Psoas muscle (tissue), 8 donors: Measurements from ENCODE around the gene CPT2. TPM values are rescaled to one million over a fixed set of nuclear protein-coding genes. Genes with fewer than 3 reads are reported as not detected.

ENCODE experiments used
- ATAC-seq, 4 donors: fragments of 200-7000 bp; cut with Tn5 transposase; one replicate each; pipeline ENCODE4 v1.9.1; 2020; ENCODE audit warnings: moderate library complexity in 3 of 4, mild to moderate bottlenecking in 2 of 4
- DNase-seq, 2 donors: peaks; one replicate each; pipeline ENCODE4 v3.0.0-alpha.2; 2020
- H3K27ac ChIP-seq: fragments of 200-600 bp; one replicate; pipeline ENCODE4 v1.8.0; 2022
- H3K27me3 ChIP-seq, 3 donors: fragments of 200-600 bp in 1 of 3; one replicate each; pipeline versions ENCODE4 v1.6.1 to v1.8.0; 2013 to 2022; ENCODE audit warnings: low read length in 2 of 3, mild to moderate bottlenecking in 2 of 3, moderate library complexity in 1 of 3; ENCODE audit not compliant: insufficient read depth in 3 of 3
- H3K36me3 ChIP-seq, 2 donors: fragments of 200-600 bp in 1 of 2; one replicate each; pipeline versions ENCODE4 v1.6.1 to v1.8.0; 2013 to 2022; ENCODE audit warnings: low read depth in 1 of 2, mild to moderate bottlenecking in 1 of 2, moderate library complexity in 1 of 2; ENCODE audit not compliant: insufficient read depth in 1 of 2
- H3K4me1 ChIP-seq: fragments of 200-600 bp; one replicate; pipeline ENCODE4 v1.8.0; 2022
- H3K4me3 ChIP-seq: fragments of 200-600 bp; one replicate; pipeline ENCODE4 v1.8.0; 2022; ENCODE audit warnings: mild to moderate bottlenecking
- H3K9me3 ChIP-seq: fragments of 200-600 bp; one replicate; pipeline ENCODE4 v1.8.0; 2022
- CTCF ChIP-seq: fragments of 200-600 bp; IDR thresholded peaks from one replicate; pipeline ENCODE4 v1.8.0; 2022; ENCODE audit warnings: antibody characterized with exemption
- WGBS, 3 donors: extraction: QIAGEN DNeasy Blood & Tissue Kit; methylation state at CpG; one replicate each; pipeline versions ENCODE4 v1.1.6 to v1.1.7; 2013; 5-methylcytosine and 5-hydroxymethylcytosine counted together
- intact Hi-C, 2 donors: fragments of 100-400 bp; cut with DNase I; formaldehyde crosslinking; loops; one replicate each; pipeline versions ENCODE4 v1.11.0 to v1.14.2; 2022
- polyA plus RNA-seq, 3 donors: library from polyadenylated mRNA; stranded (reverse); fragments of 200-250 nt; gene quantifications; one replicate each; pipeline ENCODE4 v1.2.3, GENCODE V29; 2013
- total RNA-seq, 4 donors: library from RNA; stranded (reverse); fragmentation: NEBNext Ultra II Directional in 2 of 4; extraction: Animal tissue kit (Norgen Biotek cat#: 25700) in 2 of 4; gene quantifications; one replicate each; pipeline versions ENCODE4 v1.2.1 to v1.2.4, GENCODE V29; 2021 to 2023
- donor health status: healthy with polysubstance abuse.
- donor health status: DM: no; HTN: no; CAD: no; lungs with moderate emphysema.
- donor health status: Bipolar disorder and iron deficiency.
- donor health status: healthy.
- donor health status: DM: yes; HTN: yes; CAD: no.
- donor health status: DM: no; HTN: no; CAD: no.
- donor health status: DM: no; HTN: no; CAD: no.
- donor health status: DM: yes; HTN: yes; CAD: no.

CPT2 gene
- total and polyA plus RNA-seq, 7 donors, result 8.1 to 31.6 (median 18.7) TPM

- H3K9me3 ChIP-seq, result no peaks in the 10 kb centered on the region
- TF ChIP-seq CTCF, result no peak
- H3K27ac ChIP-seq, result no peak overlapping the region
- no peak overlapping the region for H3K4me3 ChIP-seq
- intact Hi-C loops, result no loop called here
- DNase-seq (no peak), ATAC-seq (no peak)
- no peaks in the 10 kb centered on the region for H3K27me3 ChIP-seq
- no peaks in the 10 kb centered on the region for H3K4me1 ChIP-seq
- WGBS, 3 donors, result 75 to 84% (median 82%) methylated on average over 2 of the region's 2 CpGs
- H3K36me3 ChIP-seq, result no peaks in the 10 kb centered on the region
Observed at GRCh38 chr1:53180226-53180625, 16.4 kb upstream of the CPT2 start.

GRCh38 chr1:53180951-53181350 lies 15.7 kb upstream of the CPT2 start:
- intact Hi-C loops, result no loop called here
- no peaks in the 10 kb centered on the region for H3K27me3 ChIP-seq
- H3K9me3 ChIP-seq, result no peaks in the 10 kb centered on the region
- 94 to 98% (median 95%) methylated on average over 5 of the region's 5 CpGs for whole genome bisulfite sequencing, 3 donors
- TF ChIP-seq CTCF, result no peak
- no peak overlapping the region for H3K4me3 ChIP-seq
- H3K27ac ChIP-seq, result no peak overlapping the region
- H3K36me3 ChIP-seq, result no peaks in the 10 kb centered on the region
- no peak for DNase-seq
- no peaks in the 10 kb centered on the region for H3K4me1 ChIP-seq
- no peak for ATAC-seq

GRCh38 chr1:53182111-53182593 lies 14.5 kb upstream of the CPT2 start:
- H3K27ac ChIP-seq, result no peak overlapping the region
- ATAC-seq (peak in 3 of 4 donors; percentile 74 to 88 (median 75)), DNase-seq (peak; percentile 85 to 88)
- no peaks in the 10 kb centered on the region for H3K27me3 ChIP-seq
- intact Hi-C loops, result no loop called here
- H3K36me3 ChIP-seq, result no peaks in the 10 kb centered on the region
- peak; percentile 88 for TF ChIP-seq CTCF
- WGBS, 3 donors, result 18 to 20% (median 19%) methylated on average over 16 of the region's 16 CpGs
- no peak overlapping the region for H3K4me3 ChIP-seq
- H3K4me1 ChIP-seq, result no peaks in the 10 kb centered on the region
- H3K9me3 ChIP-seq, result no peaks in the 10 kb centered on the region

DNA sequence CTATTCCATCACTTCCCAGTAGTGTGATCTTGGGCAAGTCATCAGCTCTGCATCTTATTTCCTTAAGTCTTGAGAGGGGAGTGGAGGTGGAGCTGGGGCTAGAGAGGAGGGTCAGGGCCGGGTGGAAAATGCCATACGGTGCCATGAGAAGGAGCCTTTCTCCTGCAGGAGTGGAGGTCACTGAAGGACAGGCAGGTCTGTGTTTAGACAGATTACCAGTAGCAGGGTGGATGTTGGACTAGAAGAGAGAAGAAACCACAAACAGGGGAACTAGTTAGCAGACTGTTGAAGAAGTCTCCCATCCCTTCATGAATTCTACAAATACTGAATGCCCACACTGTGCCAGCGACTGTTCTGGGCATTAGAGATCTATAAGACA lies 13.9 kb upstream of the CPT2 start:
- 70 to 76% (median 73%) methylated on average over 3 of the region's 3 CpGs for WGBS, 3 donors
- H3K27ac ChIP-seq, result no peak overlapping the region

More for the DNA sequence above, 13.9 kb upstream of the CPT2 start:
- H3K9me3 ChIP-seq, result no peaks in the 10 kb centered on the region
- intact Hi-C loops, result no loop called here
- DNase-seq, result no peak
- H3K27me3 ChIP-seq, result no peaks in the 10 kb centered on the region
- TF ChIP-seq CTCF, result no peak
- no peaks in the 10 kb centered on the region for H3K4me1 ChIP-seq
- H3K36me3 ChIP-seq, result no peaks in the 10 kb centered on the region
- no peak overlapping the region for H3K4me3 ChIP-seq
- peak in 2 of 4 donors; percentile 8 to 19 for ATAC-seq
